ENCODE measurements around the gene MGMT.

- no peak for TF ChIP-seq CTCF (IDR thresholded peaks at IDR 0.05)
- TF ChIP-seq POLR2A (IDR thresholded peaks at IDR 0.05), result no peak
Measured at GRCh38 chr10:129550658-129551057, 83.6 kb downstream of the MGMT start.

Data from testis (tissue), 2 donors.